HCT116 (cell line): ENCODE measurements around the gene SZRD1. TPM values are rescaled to one million over a fixed set of nuclear protein-coding genes. Genes with fewer than 3 reads are reported as not detected.

ENCODE experiments used
- ATAC-seq: fragments of 200-7000 bp; cut with Tn5 transposase; 2 replicates; pipeline ENCODE4 v1.9.1; 2020; ENCODE audit warnings: mild to moderate bottlenecking, moderate library complexity
- BruUV-seq: library from RNA; stranded (reverse); fragments of 400-500 nt; replicated peaks from 2 replicates; lab custom pipeline; 2021; lab: Mats Ljungman, UMichigan
- CTCF ChIA-PET: fragments of 300-600 bp; sonication (Branson Sonifier 250); formaldehyde crosslinking; loops from one replicate; lab custom pipeline; 2021; ENCODE audit warnings: antibody characterized with exemption; lab: Charles Lee
- POLR2A ChIA-PET: fragments of 300-600, 350-600 bp; sonication (Branson Sonifier 250); formaldehyde crosslinking; loops from one replicate; lab custom pipeline; 2021; ENCODE audit warnings: antibody characterized with exemption; lab: Charles Lee
- RAD21 ChIA-PET, 2 experiments: fragments of 300-600 bp; sonication (Branson Sonifier 250); formaldehyde crosslinking; loops; one replicate each; lab custom pipeline; 2023; ENCODE audit warnings: low total read pairs in 2 of 2; ENCODE audit not compliant: uncharacterized antibody in 2 of 2, unreplicated experiment in 2 of 2, low non-redundant PET in 1 of 2; lab: Charles Lee
- DNase-seq: peaks from one replicate; pipeline ENCODE4 v3.0.0-alpha.2; 2010; ENCODE audit warnings: low read depth, low spot score
- H2AFZ ChIP-seq: fragments of 200-600 bp; shearing (Covaris generic), sonication (generic); 2 replicates; pipeline ENCODE4 v1.6.1; 2017; ENCODE audit warnings: low read depth, mixed run types, mixed read lengths, antibody characterized with exemption, low read length; ENCODE audit not compliant: poor library complexity, severe bottlenecking
- H3K27ac ChIP-seq: 2 replicates; pipeline ENCODE4 v1.5.1; 2012; ENCODE audit warnings: low read depth, low read length
- H3K27me3 ChIP-seq: fragments of 200-600 bp; sonication (generic); 2 replicates; pipeline ENCODE4 v1.6.1; 2016; ENCODE audit warnings: mixed run types, low read length, mixed read lengths; ENCODE audit not compliant: insufficient read depth
- H3K36me3 ChIP-seq, 2 experiments: fragments of 200-500 bp in 1 of 2; fragments of 200-600 bp in 1 of 2; sonication (Bioruptor generic) in 1 of 2; sonication (generic) in 1 of 2; 2 replicates each; pipeline versions ENCODE4 v1.5.1 to v1.6.1; 2014 to 2016; ENCODE audit warnings: low read length in 2 of 2, inconsistent platforms in 1 of 2, mixed read lengths in 1 of 2, mixed run types in 1 of 2; ENCODE audit not compliant: insufficient read depth in 2 of 2, control insufficient read depth in 1 of 2
- H3K4me1 ChIP-seq, 2 experiments: fragments of 200-600 bp in 1 of 2; sonication (generic) in 1 of 2; 2 replicates each; pipeline versions ENCODE4 v1.5.1 to v1.6.1; 2012 to 2017; ENCODE audit warnings: low read length in 2 of 2, inconsistent platforms in 1 of 2, mild to moderate bottlenecking in 1 of 2, mixed read lengths in 1 of 2, mixed run types in 1 of 2, moderate library complexity in 1 of 2; ENCODE audit not compliant: insufficient read depth in 2 of 2, control insufficient read depth in 1 of 2
- H3K4me2 ChIP-seq: fragments of 200-600 bp; sonication (generic); 2 replicates; pipeline ENCODE4 v1.6.1; 2017; ENCODE audit warnings: mixed run types, low read length, mixed read lengths
- H3K4me3 ChIP-seq, 2 experiments: fragments of 200-600 bp in 1 of 2; sonication (generic) in 1 of 2; replicated peaks in 1 of 2; 2 replicates each; pipeline ENCODE4 v1.5.1; 2011 to 2016; ENCODE audit warnings: low read length in 2 of 2, control low read depth in 1 of 2, low read depth in 1 of 2, mild to moderate bottlenecking in 1 of 2, mixed read lengths in 1 of 2, mixed run types in 1 of 2
- H3K79me2 ChIP-seq: fragments of 200-600 bp; sonication (generic); 2 replicates; pipeline ENCODE4 v1.6.1; 2017; ENCODE audit warnings: mild to moderate bottlenecking, mixed run types, low read length, moderate library complexity, mixed read lengths; ENCODE audit not compliant: insufficient read depth
- H3K9ac ChIP-seq: fragments of 200-600 bp; sonication (generic); 2 replicates; pipeline ENCODE4 v1.6.1; 2016; ENCODE audit warnings: low read length, mixed read lengths
- H3K9me2 ChIP-seq: fragments of 200-600 bp; sonication (generic), shearing (Covaris generic); 2 replicates; pipeline ENCODE4 v1.6.1; 2017; ENCODE audit warnings: mixed run types, mild to moderate bottlenecking, moderate library complexity; ENCODE audit not compliant: insufficient read depth
- H3K9me3 ChIP-seq, 2 experiments: fragments of 200-500 bp in 1 of 2; fragments of 200-600 bp in 1 of 2; sonication (Bioruptor generic) in 1 of 2; sonication (generic) in 1 of 2; 2 replicates each; pipeline ENCODE4 v1.6.1; 2014 to 2017; ENCODE audit warnings: low read length in 2 of 2, mixed read lengths in 2 of 2, inconsistent platforms in 1 of 2, low read depth in 1 of 2, mild to moderate bottlenecking in 1 of 2, mixed run types in 1 of 2, moderate library complexity in 1 of 2; ENCODE audit not compliant: control insufficient read depth in 1 of 2, insufficient read depth in 1 of 2
- H4K20me1 ChIP-seq: fragments of 200-600 bp; sonication (generic), shearing (Covaris generic); 2 replicates; pipeline ENCODE4 v1.6.1; 2017; ENCODE audit warnings: mixed run types, mild to moderate bottlenecking, moderate library complexity; ENCODE audit not compliant: insufficient read depth
- CBX3 ChIP-seq: IDR thresholded peaks from 2 replicates; pipeline ENCODE4 v1.6.1; 2012; ENCODE audit warnings: low read depth
- EGR1 ChIP-seq: IDR thresholded peaks from 2 replicates; pipeline ENCODE4 v1.6.1; 2012; ENCODE audit warnings: low read depth
- ELF1 ChIP-seq: IDR thresholded peaks from 2 replicates; pipeline ENCODE4 v1.6.1; 2012; ENCODE audit warnings: low read depth, borderline replicate concordance
- EZH2 ChIP-seq: fragments of 200-600 bp; sonication (generic); IDR thresholded peaks from 2 replicates; pipeline ENCODE4 v1.6.1; 2017; ENCODE audit warnings: antibody characterized with exemption, mixed run types
- EZH2phosphoT487 ChIP-seq: fragments of 200-600 bp; IDR thresholded peaks from 2 replicates; pipeline ENCODE4 v1.6.1; 2018; ENCODE audit warnings: antibody characterized with exemption, borderline replicate concordance
- FOSL1 ChIP-seq: IDR thresholded peaks from 2 replicates; pipeline ENCODE4 v1.6.1; 2012; ENCODE audit warnings: low read depth
- POLR2A ChIP-seq: IDR thresholded peaks from 2 replicates; pipeline ENCODE4 v1.7.0; 2011; ENCODE audit warnings: borderline replicate concordance; ENCODE audit not compliant: insufficient read depth, insufficient read length; ENCODE audit errors: extremely low read depth
- POLR2AphosphoS5 ChIP-seq: IDR thresholded peaks from 2 replicates; pipeline ENCODE4 v1.6.1; 2011; ENCODE audit warnings: mild to moderate bottlenecking, low read depth, low read length, moderate library complexity
- RAD21 ChIP-seq: IDR thresholded peaks from 2 replicates; pipeline ENCODE4 v1.6.1; 2012; ENCODE audit warnings: low read depth, mild to moderate bottlenecking
- SIN3A ChIP-seq: IDR thresholded peaks from 2 replicates; pipeline ENCODE4 v1.6.1; 2012; ENCODE audit warnings: low read depth
- SRF ChIP-seq: IDR thresholded peaks from 2 replicates; pipeline ENCODE4 v1.6.1; 2012; ENCODE audit warnings: low read depth
- TCF7L2 ChIP-seq: IDR thresholded peaks from 2 replicates; pipeline ENCODE4 v1.7.0; 2011; ENCODE audit warnings: borderline replicate concordance, inconsistent platforms; ENCODE audit not compliant: insufficient read depth, insufficient read length; ENCODE audit errors: extremely low read depth
- YY1 ChIP-seq: IDR thresholded peaks from 2 replicates; pipeline ENCODE4 v1.6.1; 2011; ENCODE audit warnings: low read length, low read depth, moderate library complexity, mild to moderate bottlenecking; ENCODE audit not compliant: insufficient replicate concordance; ENCODE audit errors: extremely low read depth
- ZNF274 ChIP-seq: fragments of 200-500 bp; sonication (Bioruptor generic); IDR thresholded peaks from 2 replicates; pipeline ENCODE4 v1.6.1; 2014; ENCODE audit warnings: mild to moderate bottlenecking, low read depth, low read length, inconsistent platforms
- intact Hi-C: fragments of 100-400 bp; cut with micrococcal nuclease; formaldehyde crosslinking; loops from 2 replicates; pipeline ENCODE4 v1.10.0; 2022
- total RNA-seq: library from RNA; stranded (reverse); gene quantifications from one replicate; pipeline ENCODE4 v1.2.1, GENCODE V29; 2021; ENCODE audit not compliant: unreplicated experiment
- TF ChIP-seq, protein P1 (sequence below): IDR thresholded peaks from 2 replicates; pipeline ENCODE4 v1.6.1; 2012
- TF ChIP-seq, protein P2 (sequence below): IDR thresholded peaks from 2 replicates; pipeline ENCODE4 v1.6.1; 2011; ENCODE audit warnings: mild to moderate bottlenecking, low read length, moderate library complexity; ENCODE audit not compliant: insufficient replicate concordance; ENCODE audit errors: extremely low read depth

The SZRD1 gene
- total RNA-seq, 1 experiment from 2014 or later = 141 TPM

DNA sequence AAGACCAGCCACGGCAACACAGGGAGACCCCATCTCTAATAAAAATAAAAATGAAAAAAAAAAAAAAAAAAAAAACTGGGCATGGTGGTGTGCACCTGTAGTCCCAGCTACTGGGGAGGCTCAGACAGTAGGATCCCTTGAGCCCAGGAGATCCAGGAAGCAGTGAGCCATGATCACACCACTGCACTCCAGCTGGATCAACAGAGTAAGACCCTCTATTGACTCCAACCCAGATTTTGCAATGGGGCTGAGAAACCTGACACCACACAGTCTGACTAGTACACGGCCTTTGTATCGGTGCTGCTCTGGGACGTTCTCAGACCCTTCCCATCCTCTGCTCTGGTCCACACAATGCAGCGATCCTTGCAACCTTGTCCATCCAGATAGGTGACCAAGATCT, 38.4 kb downstream of the SZRD1 start (continued):
- TF ChIP-seq, protein P1, sequence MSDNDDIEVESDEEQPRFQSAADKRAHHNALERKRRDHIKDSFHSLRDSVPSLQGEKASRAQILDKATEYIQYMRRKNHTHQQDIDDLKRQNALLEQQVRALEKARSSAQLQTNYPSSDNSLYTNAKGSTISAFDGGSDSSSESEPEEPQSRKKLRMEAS = no peak
- TF ChIP-seq CBX3 = no peak
- TF ChIP-seq EZH2 = no peak
- no peak for TF ChIP-seq ELF1
- TF ChIP-seq YY1 = no peak
- TF ChIP-seq EGR1 = no peak
- TF ChIP-seq SIN3A = no peak
- TF ChIP-seq SRF = no peak
- TF ChIP-seq RAD21 = no peak

DNA sequence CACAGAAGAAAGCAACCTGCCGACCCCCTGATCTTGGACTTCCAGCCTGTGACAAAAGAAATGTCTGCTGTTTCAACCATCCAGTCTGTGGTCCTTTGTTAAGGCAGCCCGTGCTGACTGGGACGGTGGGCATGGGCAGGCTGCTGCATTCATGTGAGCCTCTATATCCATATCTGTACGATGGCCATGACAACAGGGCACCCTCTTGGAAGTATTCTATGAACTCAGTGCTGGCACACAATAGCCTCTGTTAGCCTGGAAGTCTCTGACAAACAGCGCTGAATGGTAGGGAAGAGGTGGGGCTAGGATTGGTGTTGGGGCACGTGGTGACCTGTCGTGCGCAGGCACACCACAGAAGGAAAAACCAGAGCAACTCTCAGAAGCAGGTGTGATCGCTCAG, 39.8 kb downstream of the SZRD1 start:
- Histone ChIP-seq H3K79me2 (no peaks in the 10 kb centered on the region), H3K27ac (no peak overlapping the region), H3K9me3 (no peaks in the 10 kb centered on the region), H4K20me1 (no peaks in the 10 kb centered on the region), H3K9me2 (no peaks in the 10 kb centered on the region), H3K4me2 (no peak overlapping the region), H3K4me1 (peaks cover 0 to 8% of the 10 kb centered on the region in 2 experiments; a peak in 1 of 4 replicates), H3K27me3 (no peaks in the 10 kb centered on the region), H2AFZ (no peak overlapping the region), H3K4me3 (no peak overlapping the region), H3K9ac (no peak overlapping the region), H3K36me3 (no peaks in the 10 kb centered on the region)
- DNase-seq = no peak
- CTCF ChIA-PET = no interaction called here
- RAD21 ChIA-PET = no interaction called here
- no TSS peak for BruUV-seq
- intact Hi-C loops = no loop called here
- POLR2A ChIA-PET = no interaction called here
- ATAC-seq = no peak
- TF ChIP-seq POLR2AphosphoS5 (no peak), ELF1 (no peak), EZH2 (no peak), FOSL1 (no peak), SIN3A (no peak), YY1 (no peak), EZH2phosphoT487 (no peak), ZNF274 (no peak), TCF7L2 (no peak), POLR2A (no peak)
- TF ChIP-seq, protein P2, sequence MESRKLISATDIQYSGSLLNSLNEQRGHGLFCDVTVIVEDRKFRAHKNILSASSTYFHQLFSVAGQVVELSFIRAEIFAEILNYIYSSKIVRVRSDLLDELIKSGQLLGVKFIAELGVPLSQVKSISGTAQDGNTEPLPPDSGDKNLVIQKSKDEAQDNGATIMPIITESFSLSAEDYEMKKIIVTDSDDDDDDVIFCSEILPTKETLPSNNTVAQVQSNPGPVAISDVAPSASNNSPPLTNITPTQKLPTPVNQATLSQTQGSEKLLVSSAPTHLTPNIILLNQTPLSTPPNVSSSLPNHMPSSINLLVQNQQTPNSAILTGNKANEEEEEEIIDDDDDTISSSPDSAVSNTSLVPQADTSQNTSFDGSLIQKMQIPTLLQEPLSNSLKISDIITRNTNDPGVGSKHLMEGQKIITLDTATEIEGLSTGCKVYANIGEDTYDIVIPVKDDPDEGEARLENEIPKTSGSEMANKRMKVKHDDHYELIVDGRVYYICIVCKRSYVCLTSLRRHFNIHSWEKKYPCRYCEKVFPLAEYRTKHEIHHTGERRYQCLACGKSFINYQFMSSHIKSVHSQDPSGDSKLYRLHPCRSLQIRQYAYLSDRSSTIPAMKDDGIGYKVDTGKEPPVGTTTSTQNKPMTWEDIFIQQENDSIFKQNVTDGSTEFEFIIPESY = no peak
- TF ChIP-seq, all 23 proteins: peak for 0
